Panc1 (cell line): ENCODE results near the gene MINK1. TPM values are rescaled to one million over a fixed set of nuclear protein-coding genes. Genes with fewer than 3 reads are reported as not detected.

Experiments
- ATAC-seq: fragments of 200-7000 bp; cut with Tn5 transposase; 2 replicates; pipeline ENCODE4 v1.9.1; 2020; ENCODE audit warnings: mild to moderate bottlenecking, moderate library complexity
- BruUV-seq: library from RNA; stranded (reverse); fragments of 400-500 nt; replicated peaks from 2 replicates; lab custom pipeline; 2021; lab: Mats Ljungman, UMichigan
- CTCF ChIA-PET: fragments of 300-600 bp; sonication (Branson Sonifier 250); formaldehyde crosslinking; loops from one replicate; lab custom pipeline; 2022; ENCODE audit warnings: antibody characterized with exemption; lab: Charles Lee
- POLR2A ChIA-PET: fragments of 300-600 bp; sonication (Branson Sonifier 250); formaldehyde crosslinking; loops from one replicate; lab custom pipeline; 2022; ENCODE audit warnings: antibody characterized with exemption; lab: Charles Lee
- DNase-seq: peaks from one replicate; pipeline ENCODE4 v3.0.0-alpha.2; 2010; ENCODE audit warnings: low read depth, low spot score
- H3K27ac ChIP-seq: 2 replicates; pipeline ENCODE4 v1.5.1; 2011; ENCODE audit warnings: mild to moderate bottlenecking, low read length, inconsistent platforms
- H3K27me3 ChIP-seq: fragments of 200-500 bp; sonication (Bioruptor generic); 2 replicates; pipeline ENCODE4 v1.6.0; 2014; ENCODE audit warnings: low read length, inconsistent platforms; ENCODE audit not compliant: control insufficient read depth, insufficient read depth
- H3K36me3 ChIP-seq: fragments of 200-500 bp; sonication (Bioruptor generic); 2 replicates; pipeline ENCODE4 v1.5.1; 2014; ENCODE audit warnings: inconsistent platforms, mild to moderate bottlenecking, low read length, moderate library complexity; ENCODE audit not compliant: control insufficient read depth, insufficient read depth
- H3K4me1 ChIP-seq: 2 replicates; pipeline ENCODE4 v1.5.1; 2011; ENCODE audit warnings: inconsistent platforms, mild to moderate bottlenecking, low read length, moderate library complexity; ENCODE audit not compliant: control insufficient read depth, insufficient read depth
- H3K4me3 ChIP-seq, 2 experiments: 2 replicates each; pipeline ENCODE4 v1.5.1; 2011 to 2012; ENCODE audit warnings: low read depth in 2 of 2, low read length in 2 of 2, mild to moderate bottlenecking in 2 of 2, inconsistent platforms in 1 of 2, moderate library complexity in 1 of 2
- H3K9me3 ChIP-seq: fragments of 200-500 bp; sonication (Bioruptor generic); 2 replicates; pipeline ENCODE4 v1.5.1; 2014; ENCODE audit warnings: low read depth, mild to moderate bottlenecking, inconsistent platforms, low read length, moderate library complexity; ENCODE audit not compliant: control insufficient read depth, insufficient read depth
- POLR2AphosphoS5 ChIP-seq: IDR thresholded peaks from 2 replicates; pipeline ENCODE4 v1.6.1; 2012; ENCODE audit warnings: mild to moderate bottlenecking, low read depth, low read length, moderate library complexity
- SIN3A ChIP-seq: IDR thresholded peaks from 2 replicates; pipeline ENCODE4 v1.6.1; 2012; ENCODE audit warnings: low read depth, mild to moderate bottlenecking, low read length, moderate library complexity, borderline replicate concordance; ENCODE audit not compliant: insufficient read depth
- TCF7L2 ChIP-seq: IDR thresholded peaks from 2 replicates; pipeline ENCODE4 v1.6.1; 2011; ENCODE audit warnings: mild to moderate bottlenecking, low read depth, low read length, inconsistent platforms
- in situ Hi-C: cut with HindIII; loops from 2 replicates; pipeline ENCODE4 v1.10.0; 2016; ENCODE audit warnings: low sequenced_read_pairs, low pct_unique_long_range_greater_than_20kb
- intact Hi-C: fragments of 100-400 bp; cut with micrococcal nuclease; formaldehyde crosslinking; loops from one replicate; pipeline ENCODE4 v1.10.0; 2022; ENCODE audit not compliant: unreplicated experiment
- total RNA-seq: library from RNA; stranded (reverse); gene quantifications from one replicate; pipeline ENCODE4 v1.2.1, GENCODE V29; 2021; ENCODE audit not compliant: unreplicated experiment
- TF ChIP-seq, protein P1 (sequence below): fragments of 450-650 bp; IDR thresholded peaks from 2 replicates; pipeline ENCODE4 v1.5.1; 2017; ENCODE audit warnings: mild to moderate bottlenecking
- TF ChIP-seq, protein P2 (sequence below), 2 experiments: IDR thresholded peaks; 2 replicates each; pipeline ENCODE4 v1.6.1; 2011 to 2012; ENCODE audit warnings: low read depth in 2 of 2, control low read depth in 1 of 2, low read length in 1 of 2, mild to moderate bottlenecking in 1 of 2, moderate library complexity in 1 of 2; ENCODE audit not compliant: insufficient read depth in 1 of 2

The MINK1 gene
- total RNA-seq, 1 experiment from 2014 or later = 78.2 TPM

DNA sequence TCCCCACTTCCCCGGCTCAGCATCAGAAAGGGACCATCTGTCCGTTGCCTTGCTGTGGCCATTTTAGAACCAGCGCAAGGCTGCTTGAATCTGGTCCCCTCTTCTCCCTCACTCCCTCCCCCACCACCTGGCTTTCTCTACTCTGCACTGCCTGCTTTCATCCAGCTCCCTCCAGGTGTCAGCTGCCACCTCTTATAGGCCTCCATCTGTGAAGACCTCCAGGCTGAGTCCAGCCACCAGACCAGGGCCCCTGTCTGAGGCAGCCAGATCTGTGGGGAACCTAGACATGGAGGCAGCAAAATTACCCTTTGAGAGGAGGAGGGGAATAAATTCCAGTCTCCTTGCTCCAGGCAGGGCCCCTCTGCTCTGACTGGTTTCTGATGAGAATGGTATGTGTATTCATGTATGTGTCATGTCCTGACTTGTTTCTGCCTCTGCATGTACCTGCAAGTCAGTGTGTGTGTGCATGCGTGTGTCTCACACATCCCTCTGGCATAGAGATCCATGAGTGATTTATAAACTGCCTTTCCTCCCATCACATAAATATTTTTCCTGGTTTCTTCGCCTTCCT is 21.1 kb downstream of the MINK1 start:
- no peaks in the 10 kb centered on the region; the same call in 1 of the 2 replicates for H3K4me1 ChIP-seq
- no peak overlapping the region for H3K27ac ChIP-seq
- POLR2A ChIA-PET = no interaction called here
- ATAC-seq (no peak), DNase-seq (no peak)
- in situ Hi-C loops = no loop called here
- no peaks in the 10 kb centered on the region for H3K36me3 ChIP-seq
- no peaks in the 10 kb centered on the region for H3K9me3 ChIP-seq
- TF ChIP-seq, protein P1, sequence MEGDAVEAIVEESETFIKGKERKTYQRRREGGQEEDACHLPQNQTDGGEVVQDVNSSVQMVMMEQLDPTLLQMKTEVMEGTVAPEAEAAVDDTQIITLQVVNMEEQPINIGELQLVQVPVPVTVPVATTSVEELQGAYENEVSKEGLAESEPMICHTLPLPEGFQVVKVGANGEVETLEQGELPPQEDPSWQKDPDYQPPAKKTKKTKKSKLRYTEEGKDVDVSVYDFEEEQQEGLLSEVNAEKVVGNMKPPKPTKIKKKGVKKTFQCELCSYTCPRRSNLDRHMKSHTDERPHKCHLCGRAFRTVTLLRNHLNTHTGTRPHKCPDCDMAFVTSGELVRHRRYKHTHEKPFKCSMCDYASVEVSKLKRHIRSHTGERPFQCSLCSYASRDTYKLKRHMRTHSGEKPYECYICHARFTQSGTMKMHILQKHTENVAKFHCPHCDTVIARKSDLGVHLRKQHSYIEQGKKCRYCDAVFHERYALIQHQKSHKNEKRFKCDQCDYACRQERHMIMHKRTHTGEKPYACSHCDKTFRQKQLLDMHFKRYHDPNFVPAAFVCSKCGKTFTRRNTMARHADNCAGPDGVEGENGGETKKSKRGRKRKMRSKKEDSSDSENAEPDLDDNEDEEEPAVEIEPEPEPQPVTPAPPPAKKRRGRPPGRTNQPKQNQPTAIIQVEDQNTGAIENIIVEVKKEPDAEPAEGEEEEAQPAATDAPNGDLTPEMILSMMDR = no peak
- TF ChIP-seq POLR2AphosphoS5 (no peak), SIN3A (no peak), TCF7L2 (no peak)
- TF ChIP-seq, protein P2, sequence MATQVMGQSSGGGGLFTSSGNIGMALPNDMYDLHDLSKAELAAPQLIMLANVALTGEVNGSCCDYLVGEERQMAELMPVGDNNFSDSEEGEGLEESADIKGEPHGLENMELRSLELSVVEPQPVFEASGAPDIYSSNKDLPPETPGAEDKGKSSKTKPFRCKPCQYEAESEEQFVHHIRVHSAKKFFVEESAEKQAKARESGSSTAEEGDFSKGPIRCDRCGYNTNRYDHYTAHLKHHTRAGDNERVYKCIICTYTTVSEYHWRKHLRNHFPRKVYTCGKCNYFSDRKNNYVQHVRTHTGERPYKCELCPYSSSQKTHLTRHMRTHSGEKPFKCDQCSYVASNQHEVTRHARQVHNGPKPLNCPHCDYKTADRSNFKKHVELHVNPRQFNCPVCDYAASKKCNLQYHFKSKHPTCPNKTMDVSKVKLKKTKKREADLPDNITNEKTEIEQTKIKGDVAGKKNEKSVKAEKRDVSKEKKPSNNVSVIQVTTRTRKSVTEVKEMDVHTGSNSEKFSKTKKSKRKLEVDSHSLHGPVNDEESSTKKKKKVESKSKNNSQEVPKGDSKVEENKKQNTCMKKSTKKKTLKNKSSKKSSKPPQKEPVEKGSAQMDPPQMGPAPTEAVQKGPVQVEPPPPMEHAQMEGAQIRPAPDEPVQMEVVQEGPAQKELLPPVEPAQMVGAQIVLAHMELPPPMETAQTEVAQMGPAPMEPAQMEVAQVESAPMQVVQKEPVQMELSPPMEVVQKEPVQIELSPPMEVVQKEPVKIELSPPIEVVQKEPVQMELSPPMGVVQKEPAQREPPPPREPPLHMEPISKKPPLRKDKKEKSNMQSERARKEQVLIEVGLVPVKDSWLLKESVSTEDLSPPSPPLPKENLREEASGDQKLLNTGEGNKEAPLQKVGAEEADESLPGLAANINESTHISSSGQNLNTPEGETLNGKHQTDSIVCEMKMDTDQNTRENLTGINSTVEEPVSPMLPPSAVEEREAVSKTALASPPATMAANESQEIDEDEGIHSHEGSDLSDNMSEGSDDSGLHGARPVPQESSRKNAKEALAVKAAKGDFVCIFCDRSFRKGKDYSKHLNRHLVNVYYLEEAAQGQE (IDR thresholded peaks at IDR 0.05; ENCODE audit: insufficient read depth in 1 of 2, low read depth in 2 of 2, low read length in 1 of 2) = no peak
- H3K4me3 ChIP-seq = no peak overlapping the region
- intact Hi-C loops = no loop called here
- BruUV-seq = no TSS peak
- H3K27me3 ChIP-seq = no peaks in the 10 kb centered on the region
- CTCF ChIA-PET = no interaction called here

DNA sequence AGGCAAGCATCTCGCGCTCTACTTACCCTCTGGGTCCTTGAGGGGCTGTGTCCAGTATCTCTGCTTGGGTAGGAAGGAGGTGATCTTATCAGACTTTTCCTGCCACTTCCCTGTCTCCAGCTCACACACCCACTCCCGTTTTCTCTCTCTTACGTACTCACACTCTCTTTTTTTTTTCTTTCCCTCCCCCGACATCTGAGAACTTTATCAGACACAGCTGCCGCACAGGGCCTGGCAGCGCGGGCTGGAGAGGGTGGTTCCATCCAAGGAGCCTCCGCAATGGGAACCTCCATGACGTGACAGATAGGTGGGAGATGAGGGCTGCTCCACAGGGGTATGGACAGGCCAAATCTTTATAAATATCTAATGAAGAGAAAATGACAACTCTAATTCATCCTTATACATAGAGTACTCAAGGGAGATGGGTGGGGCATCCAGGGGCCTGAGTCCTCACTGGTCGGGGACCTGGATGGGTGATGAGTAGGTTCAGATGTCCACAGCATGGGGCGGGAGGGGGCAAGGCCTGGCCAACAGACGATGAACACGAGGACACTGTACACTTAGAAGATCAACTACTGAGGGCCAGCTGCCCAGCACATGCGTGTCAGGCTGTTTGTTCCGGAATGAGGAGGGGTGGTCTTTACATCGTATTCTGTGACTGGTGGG is 23.3 kb downstream of the MINK1 start:
- intact Hi-C loops = no loop called here
- ChIA-PET CTCF (interaction anchor here (0.6 kb wide), 1 partner anchor 9 kb away, joined by 6 read pairs; no protein-coding TSS in a partner anchor), POLR2A (no interaction called here)
- H3K36me3 ChIP-seq = no peaks in the 10 kb centered on the region
- in situ Hi-C loops = no loop called here
- ATAC-seq (no peak), DNase-seq (no peak)
- no peak overlapping the region for H3K27ac ChIP-seq
- no TSS peak for BruUV-seq
- H3K9me3 ChIP-seq = no peaks in the 10 kb centered on the region
- H3K27me3 ChIP-seq = no peaks in the 10 kb centered on the region
- no peaks in the 10 kb centered on the region; the same call in 1 of the 2 replicates for H3K4me1 ChIP-seq
- no peak for TF ChIP-seq SIN3A
- no peak for TF ChIP-seq POLR2AphosphoS5
- TF ChIP-seq, protein P2 (IDR thresholded peaks at IDR 0.05; ENCODE audit: insufficient read depth in 1 of 2, low read depth in 2 of 2, low read length in 1 of 2) = no peak
- TF ChIP-seq TCF7L2 = no peak
- TF ChIP-seq, protein P1 = no peak
- no peak overlapping the region for H3K4me3 ChIP-seq
